HG03175 (cell line): ENCODE measurements around the gene TADA1.

ENCODE experiments used
- ATAC-seq: cut with Tn5 transposase; IDR thresholded peaks from one replicate; pipeline ENCODE4 v1.9.1; 2021; ENCODE audit warnings: mild to moderate bottlenecking, moderate library complexity; ENCODE audit not compliant: unreplicated experiment

TADA1 gene

GRCh38 chr1:166875734-166876539 lies at the start of gene TADA1:
TSS of gene TADA1 (minus strand) at chr1:166876264. CDS start at chr1:166876233, 31 bp downstream.
- ATAC-seq: peak; percentile 97

DNA sequence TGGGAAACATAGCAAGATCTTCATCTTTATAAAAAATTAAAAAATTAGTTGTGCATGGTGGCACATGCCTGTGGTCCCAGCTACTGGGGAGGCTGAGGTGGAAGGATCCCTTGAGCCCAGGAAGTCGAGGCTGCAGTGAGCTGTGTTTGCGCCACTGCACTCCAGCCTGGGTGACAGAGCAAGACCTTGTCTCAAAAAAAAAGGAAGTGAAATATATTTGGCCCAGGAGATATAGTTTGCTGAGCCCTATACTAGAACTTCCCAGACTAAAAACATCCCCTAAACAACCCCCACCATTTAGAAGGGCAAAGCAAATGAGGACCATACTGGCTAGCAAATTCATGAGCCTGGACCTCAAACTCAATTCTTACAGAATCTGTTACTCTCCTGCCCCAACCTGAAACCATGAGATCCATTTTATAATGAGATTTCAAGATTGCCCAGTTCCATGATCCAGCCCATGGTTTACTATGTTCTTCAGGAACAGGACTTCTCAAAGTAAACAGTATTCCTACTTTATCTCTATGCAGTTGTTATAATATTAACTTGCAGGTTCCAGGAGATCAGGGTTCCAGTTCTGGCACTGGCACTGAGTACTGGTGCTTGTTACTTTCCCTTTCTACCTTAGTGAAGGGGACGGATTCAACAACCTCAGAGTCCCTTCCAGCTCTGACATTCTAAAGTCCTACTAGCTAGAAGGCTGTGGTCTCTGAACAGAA lies 48.9 kb upstream of the TADA1 start:
- ATAC-seq: no peak

- peak; percentile 45 for ATAC-seq
Measured at GRCh38 chr1:166920561-166921475, 44.8 kb upstream of the TADA1 start.

DNA sequence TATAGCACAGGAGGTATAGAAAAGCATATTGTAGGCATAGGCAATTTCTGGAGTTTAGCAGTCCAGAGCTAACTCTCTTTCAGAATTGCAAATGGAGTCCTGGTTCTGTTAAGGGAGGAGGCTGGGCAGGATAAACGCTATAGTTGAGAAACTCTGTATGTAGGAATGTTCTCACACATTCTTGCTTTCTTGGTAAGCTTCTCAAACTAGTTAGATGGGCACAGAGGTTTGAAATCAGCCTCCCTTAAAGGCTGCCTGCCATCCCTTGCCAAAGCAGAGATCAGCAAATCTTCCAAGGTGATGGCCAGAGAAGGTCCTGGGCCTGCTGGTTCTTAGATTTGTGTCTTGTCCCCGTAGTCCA lies 42.9 kb upstream of the TADA1 start:
- no peak for ATAC-seq

- ATAC-seq: no peak
Measured at GRCh38 chr1:166918088-166918955, 42.3 kb upstream of the TADA1 start.

- ATAC-seq: no peak
Measured at GRCh38 chr1:166915941-166916340, 39.9 kb upstream of the TADA1 start.

GRCh38 chr1:166915042-166915441 lies 39.0 kb upstream of the TADA1 start:
- ATAC-seq: no peak

DNA sequence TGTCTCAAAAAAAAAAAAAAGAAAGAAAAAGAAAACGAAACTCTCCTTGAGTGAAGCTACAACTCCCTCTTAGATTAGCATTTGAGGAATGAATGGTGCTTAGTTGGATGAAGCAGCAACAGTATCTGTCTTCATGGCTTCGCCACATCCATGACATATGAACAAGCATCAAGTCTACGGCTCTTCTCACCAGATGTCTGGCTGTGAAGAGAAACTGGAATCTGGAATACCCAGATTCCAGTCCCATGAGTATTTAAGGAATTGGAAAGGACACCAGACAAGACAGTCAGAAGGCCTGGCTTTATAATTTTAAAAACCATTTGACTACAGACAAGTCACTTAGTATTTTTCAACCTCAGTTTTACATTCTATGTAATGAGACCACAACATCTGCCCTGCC lies 38.0 kb upstream of the TADA1 start:
- ATAC-seq: no peak

DNA sequence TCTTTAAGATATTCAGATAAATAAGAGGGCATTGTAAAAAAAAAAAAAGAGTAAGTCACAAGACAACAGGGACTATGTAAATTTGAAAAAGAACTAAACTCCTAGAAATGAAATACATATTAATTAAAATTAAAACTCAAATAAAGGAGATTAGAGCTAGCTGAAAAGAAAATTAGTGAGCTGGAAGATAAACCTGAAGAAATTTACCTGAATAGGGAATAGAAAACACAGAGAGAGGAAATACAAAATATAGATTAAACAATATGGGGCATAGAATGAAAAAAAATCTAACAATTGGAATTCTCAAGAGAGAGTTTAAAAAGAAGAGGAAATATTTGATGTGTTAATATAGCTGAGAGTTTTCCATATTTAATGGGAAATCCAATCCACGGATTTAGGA lies 35.6 kb upstream of the TADA1 start:
- no peak for ATAC-seq

GRCh38 chr1:166910396-166910994 lies 34.4 kb upstream of the TADA1 start:
- peak; percentile 96 for ATAC-seq

GRCh38 chr1:166908942-166909341 lies 32.9 kb upstream of the TADA1 start:
- ATAC-seq: no peak

GRCh38 chr1:166907763-166908162 lies 31.7 kb upstream of the TADA1 start:
- peak; percentile 53 for ATAC-seq

GRCh38 chr1:166907051-166907450 lies 31.0 kb upstream of the TADA1 start:
- ATAC-seq: no peak

DNA sequence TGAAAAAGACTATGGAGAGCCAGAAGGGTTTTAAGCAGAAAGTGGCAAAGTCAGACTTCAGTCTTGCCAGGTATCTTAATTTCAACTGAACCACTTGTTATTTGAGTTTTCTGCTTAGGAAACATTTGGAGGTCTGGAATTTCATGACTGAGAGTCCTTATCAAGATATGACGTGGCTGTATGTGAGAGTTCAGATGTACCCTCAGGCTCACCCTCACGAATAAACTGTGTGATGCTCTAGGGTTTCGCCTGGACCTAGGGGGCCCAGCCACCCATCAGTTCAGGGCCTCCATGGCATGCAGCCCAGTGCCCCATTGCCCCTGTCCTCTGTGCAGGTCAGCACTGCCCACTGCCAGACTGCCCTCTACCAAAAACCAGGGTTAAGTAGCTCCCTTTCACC lies 30.6 kb upstream of the TADA1 start:
- no peak for ATAC-seq

DNA sequence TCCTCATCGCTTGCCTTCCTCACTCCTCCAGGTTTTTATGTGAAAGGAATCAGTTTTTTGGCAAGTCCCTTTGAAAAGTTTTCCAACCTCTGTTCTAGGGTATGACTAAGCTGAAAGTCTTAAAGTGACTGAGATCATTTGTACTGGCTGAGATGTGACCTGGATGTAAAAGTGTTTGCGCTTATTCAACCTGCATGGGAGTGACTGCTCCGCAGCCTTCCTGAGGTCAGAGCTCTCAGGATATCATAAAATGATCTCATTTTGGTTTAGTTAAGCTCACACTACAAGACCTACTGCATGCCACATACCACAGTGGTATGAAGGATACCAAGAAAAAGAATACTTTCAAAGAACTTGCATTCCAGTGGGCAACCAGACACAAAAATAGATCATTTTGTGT lies 29.8 kb upstream of the TADA1 start:
- ATAC-seq: no peak

DNA sequence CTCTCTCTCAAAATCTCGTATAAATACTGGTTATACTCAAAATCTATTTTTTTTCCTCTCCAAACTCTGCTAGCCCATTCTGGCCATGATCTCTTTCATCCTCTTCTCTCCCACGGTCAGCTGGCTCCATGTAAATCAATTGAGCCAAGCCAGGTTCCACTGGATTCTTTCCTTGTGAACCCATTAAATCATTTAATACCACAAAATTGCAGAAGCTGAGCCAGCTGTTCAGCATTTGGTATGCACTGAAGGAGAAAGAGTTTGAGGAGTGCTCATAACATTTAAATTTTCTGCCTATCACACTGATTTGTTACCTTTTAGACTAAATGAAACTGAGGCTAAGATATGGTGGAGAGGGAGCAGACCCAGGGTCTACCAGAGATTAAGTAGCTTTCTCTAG lies 29.1 kb upstream of the TADA1 start:
- ATAC-seq: no peak

- ATAC-seq: no peak
Measured at GRCh38 chr1:166903232-166903631, 27.2 kb upstream of the TADA1 start.

DNA sequence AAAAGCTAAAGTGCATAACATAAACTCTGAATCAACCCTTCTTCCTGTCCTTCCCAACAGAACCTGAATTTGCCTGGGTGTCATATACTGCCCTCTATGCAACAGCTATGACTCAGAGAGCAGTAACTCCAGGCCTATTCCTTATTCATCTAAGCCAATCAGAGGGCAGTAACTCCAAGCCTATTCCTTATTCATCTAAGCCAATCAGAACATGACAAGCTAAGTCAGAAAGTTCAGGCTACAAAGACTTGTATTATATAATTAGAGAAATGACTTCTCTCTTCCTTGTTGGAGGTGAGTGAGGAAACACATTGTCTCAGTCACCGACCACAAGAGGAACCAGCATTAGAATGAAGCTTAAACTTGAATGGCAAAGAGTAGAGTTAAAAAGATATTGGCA lies 26.2 kb upstream of the TADA1 start:
- ATAC-seq: no peak

- no peak for ATAC-seq
Measured at GRCh38 chr1:166900987-166901386, 24.9 kb upstream of the TADA1 start.

DNA sequence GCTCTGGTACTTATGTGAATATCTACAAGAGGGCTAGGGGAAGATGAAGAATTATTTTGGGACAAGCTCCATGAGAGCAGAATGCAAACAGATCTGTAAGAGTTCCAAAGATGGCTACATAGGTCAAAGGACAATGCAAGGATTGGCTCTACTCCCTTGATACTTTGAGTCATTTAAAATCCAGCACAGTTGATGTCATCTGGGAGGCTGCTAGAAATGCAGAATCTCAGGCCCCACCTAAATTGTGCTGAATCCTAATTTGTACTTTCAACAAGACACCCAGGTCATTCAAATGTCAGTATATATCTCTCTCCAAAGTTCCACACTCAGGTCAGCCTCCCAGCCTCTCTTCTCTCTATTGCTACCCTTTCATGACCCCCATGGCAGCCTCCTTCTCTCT lies 23.7 kb upstream of the TADA1 start:
- no peak for ATAC-seq
